Mononuclear cell (primary cell): ENCODE data around the gene PDZD11. TPM values are rescaled to one million over a fixed set of nuclear protein-coding genes. Genes with fewer than 3 reads are reported as not detected.
"Not testable (repeated sequence)": the region's sequence is repeated elsewhere in the genome, so short reads cannot be mapped to it uniquely, and the experiment has no call there.

Experiments
- H3K27me3 ChIP-seq: 2 replicates; pipeline ENCODE4 v1.6.0; 2011; ENCODE audit warnings: low read length, control low read depth; ENCODE audit not compliant: insufficient read depth
- H3K4me1 ChIP-seq: 2 replicates; pipeline ENCODE4 v1.5.1; 2011; ENCODE audit warnings: mild to moderate bottlenecking, low read length, control low read depth; ENCODE audit not compliant: insufficient read depth
- H3K4me3 ChIP-seq: 2 replicates; pipeline ENCODE4 v1.5.1; 2011; ENCODE audit warnings: mild to moderate bottlenecking, low read length, moderate library complexity
- H3K9me3 ChIP-seq: 2 replicates; pipeline ENCODE4 v1.5.1; 2011; ENCODE audit warnings: low read depth, mild to moderate bottlenecking, control low read depth, low read length
- total RNA-seq: library from RNA; depleted of rRNA; stranded (reverse); fragments of >200 nt; gene quantifications from one replicate; pipeline ENCODE4 v1.2.3, GENCODE V29; 2012

Gene PDZD11
- 4.4 TPM for total RNA-seq

DNA sequence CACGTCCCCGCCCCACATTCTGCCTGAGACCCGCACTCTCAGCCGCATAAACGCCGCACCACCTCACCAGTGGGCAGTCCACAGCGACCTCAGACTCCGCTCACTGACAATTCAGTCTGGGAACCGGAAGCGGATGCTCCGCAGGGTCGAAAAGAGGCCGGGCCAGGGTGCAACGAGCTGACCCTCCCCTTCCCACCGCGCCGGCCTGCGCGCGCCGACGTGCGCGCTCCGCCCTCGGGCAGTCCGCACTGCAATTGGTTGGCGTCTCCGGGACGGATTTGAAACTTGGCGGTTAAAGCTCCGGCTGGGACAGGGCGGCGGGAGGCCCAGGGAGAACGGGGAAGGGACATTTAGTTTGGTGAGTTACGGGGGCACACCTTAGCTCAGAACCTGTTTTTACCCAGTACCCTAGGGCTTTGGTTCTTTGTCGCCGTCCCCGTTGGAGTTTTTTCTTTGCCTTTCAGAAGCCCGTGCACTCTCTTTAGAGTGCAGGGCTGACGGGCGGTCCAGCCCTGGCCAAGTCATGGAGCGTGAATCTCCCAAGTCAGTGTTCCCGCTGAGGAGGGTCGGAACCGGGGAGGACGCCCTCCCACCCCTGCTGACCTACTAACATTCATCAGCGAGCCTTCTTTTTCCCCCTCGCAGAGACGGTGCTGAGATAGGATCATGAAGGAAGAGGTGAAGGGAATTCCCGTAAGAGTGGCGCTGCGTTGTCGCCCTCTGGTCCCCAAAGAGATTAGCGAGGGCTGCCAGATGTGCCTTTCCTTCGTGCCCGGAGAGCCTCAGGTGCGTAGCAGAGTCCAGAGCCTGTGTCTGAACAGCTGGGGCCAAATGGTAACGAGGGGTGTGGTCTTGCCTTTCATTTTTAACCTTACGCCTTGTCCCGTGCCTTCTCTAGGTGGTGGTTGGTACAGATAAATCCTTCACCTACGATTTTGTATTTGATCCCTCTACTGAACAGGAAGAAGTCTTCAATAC, at the start of gene PDZD11, which contains the start of gene KIF4A:
PDZD11 (minus strand) TSS at position 135 of the 978 bp plus-strand sequence. CDS start 586 bp downstream, outside the sequence.
KIF4A (plus strand) TSS at position 312 of the 978 bp plus-strand sequence; CDS start at position 667, 355 bp downstream.
- H3K4me3 ChIP-seq = peak within 1 kb of the TSS; percentile 58
- peaks cover 12% of the 10 kb centered on the region for H3K4me1 ChIP-seq
- no peaks in the 10 kb centered on the region for H3K27me3 ChIP-seq
- no peaks in the 10 kb centered on the region for H3K9me3 ChIP-seq

- Histone ChIP-seq H3K4me3 (no peak overlapping the region), H3K9me3 (no peaks in the 10 kb centered on the region), H3K27me3 (no peaks in the 10 kb centered on the region), H3K4me1 (no peaks in the 10 kb centered on the region)
Measured at GRCh38 chrX:70338290-70338689, 48.6 kb upstream of the PDZD11 start.

GRCh38 chrX:70336767-70337166, 47.0 kb upstream of the PDZD11 start:
- Histone ChIP-seq H3K9me3 (no peaks in the 10 kb centered on the region), H3K4me1 (no peaks in the 10 kb centered on the region)

DNA sequence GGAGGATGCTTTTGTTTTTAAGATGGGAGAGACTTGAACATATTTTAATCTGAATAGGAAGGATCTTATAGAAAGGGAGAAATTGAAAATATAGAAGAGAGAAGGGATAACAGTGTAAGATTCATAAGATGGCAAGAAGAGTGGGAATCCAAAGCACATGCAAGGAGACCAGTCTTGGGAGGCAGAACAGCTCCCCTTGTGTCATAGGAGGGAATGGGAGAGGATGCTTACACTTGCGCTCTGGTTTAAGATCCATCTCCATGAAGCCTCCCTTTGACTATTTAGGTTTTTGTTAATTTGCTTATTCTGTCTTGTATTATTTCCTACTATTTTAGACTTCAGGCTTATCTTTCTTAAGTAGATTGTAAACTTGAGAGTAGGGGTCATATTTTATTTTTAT, 42.9 kb upstream of the PDZD11 start:
- Histone ChIP-seq H3K9me3 (no peaks in the 10 kb centered on the region), H3K4me1 (no peaks in the 10 kb centered on the region), H3K27me3 (no peaks in the 10 kb centered on the region), H3K4me3 (no peak overlapping the region)

More at GRCh38 chrX:70336767-70337166, 47.0 kb upstream of the PDZD11 start:
- Histone ChIP-seq H3K4me3 (no peak overlapping the region), H3K27me3 (no peaks in the 10 kb centered on the region)

DNA sequence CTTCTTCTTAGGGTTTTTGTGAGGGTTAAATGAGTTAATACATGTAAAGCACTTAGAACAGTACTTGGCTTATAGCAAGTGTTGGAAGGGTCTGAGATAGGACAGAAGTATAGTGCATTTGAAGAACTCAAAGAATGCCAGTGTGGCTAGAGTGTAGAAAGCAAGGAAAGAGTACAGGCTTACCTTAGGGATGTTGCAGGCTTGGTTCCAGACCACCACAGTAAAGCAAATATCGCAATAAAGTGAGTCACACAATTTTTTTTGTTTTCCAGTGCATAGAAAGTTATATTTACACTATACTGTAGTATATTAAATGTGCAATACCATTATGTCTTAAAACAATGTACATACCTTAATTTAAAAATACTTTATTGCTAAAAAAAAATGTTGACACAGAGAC, 41.4 kb upstream of the PDZD11 start:
- Histone ChIP-seq H3K9me3 (no peaks in the 10 kb centered on the region), H3K27me3 (no peaks in the 10 kb centered on the region), H3K4me3 (no peak overlapping the region), H3K4me1 (no peaks in the 10 kb centered on the region)

- no peaks in the 10 kb centered on the region for H3K4me1 ChIP-seq
- no peaks in the 10 kb centered on the region for H3K9me3 ChIP-seq
- no peak overlapping the region for H3K4me3 ChIP-seq
- H3K27me3 ChIP-seq = no peaks in the 10 kb centered on the region
Measured at GRCh38 chrX:70324326-70324725, 34.6 kb upstream of the PDZD11 start.

DNA sequence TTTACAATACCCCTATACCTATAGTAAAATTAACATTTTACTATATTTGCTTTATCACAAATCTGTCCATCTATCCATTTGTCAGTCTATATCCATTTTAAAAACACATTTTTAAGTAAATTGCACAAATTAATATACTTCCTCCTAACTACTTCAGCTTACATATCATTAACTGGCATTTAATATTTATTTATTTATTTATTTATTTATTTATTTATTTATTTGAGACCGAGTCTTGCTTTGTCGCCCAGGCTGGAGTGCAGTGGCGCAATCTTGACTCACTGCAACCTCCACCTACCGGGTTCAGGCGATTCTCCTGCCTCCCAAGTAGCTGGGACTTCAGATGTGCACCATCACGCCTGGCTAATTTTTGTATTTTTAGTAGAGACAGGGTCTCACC, 33.9 kb upstream of the PDZD11 start:
- H3K4me3 ChIP-seq, H3K4me1 ChIP-seq, H3K9me3 ChIP-seq, H3K27me3 ChIP-seq: not testable (repeated sequence)

- Histone ChIP-seq H3K4me3 (no peak overlapping the region), H3K27me3 (no peaks in the 10 kb centered on the region), H3K9me3 (no peaks in the 10 kb centered on the region), H3K4me1 (no peaks in the 10 kb centered on the region)
Measured at GRCh38 chrX:70322784-70323183, 33.1 kb upstream of the PDZD11 start.

DNA sequence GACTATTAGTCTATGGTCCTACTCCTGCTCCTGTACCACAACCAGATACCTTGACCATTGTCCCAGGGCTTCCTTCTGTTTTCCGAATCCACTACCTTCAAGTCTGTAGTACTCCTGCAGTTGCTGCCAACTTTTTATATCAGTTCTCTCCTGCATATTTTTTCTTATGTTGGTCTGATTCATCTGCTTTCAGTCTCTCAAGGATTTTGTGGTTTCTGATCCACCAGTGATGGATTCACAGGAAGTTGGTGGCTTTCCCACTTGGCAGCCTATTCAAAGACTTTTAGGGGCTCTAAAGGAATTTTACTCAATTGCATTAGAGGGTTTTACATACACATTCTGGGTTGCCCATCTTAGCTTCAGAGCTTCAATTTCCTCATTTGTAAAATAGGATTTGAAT, 23.8 kb upstream of the PDZD11 start:
- H3K4me3 ChIP-seq = no peak overlapping the region
- H3K27me3 ChIP-seq = no peaks in the 10 kb centered on the region
- H3K9me3 ChIP-seq = no peaks in the 10 kb centered on the region
- no peaks in the 10 kb centered on the region for H3K4me1 ChIP-seq

GRCh38 chrX:70301716-70302115, 12.0 kb upstream of the PDZD11 start:
- Histone ChIP-seq H3K9me3 (no peaks in the 10 kb centered on the region), H3K27me3 (no peaks in the 10 kb centered on the region), H3K4me3 (no peak overlapping the region), H3K4me1 (no peaks in the 10 kb centered on the region)

DNA sequence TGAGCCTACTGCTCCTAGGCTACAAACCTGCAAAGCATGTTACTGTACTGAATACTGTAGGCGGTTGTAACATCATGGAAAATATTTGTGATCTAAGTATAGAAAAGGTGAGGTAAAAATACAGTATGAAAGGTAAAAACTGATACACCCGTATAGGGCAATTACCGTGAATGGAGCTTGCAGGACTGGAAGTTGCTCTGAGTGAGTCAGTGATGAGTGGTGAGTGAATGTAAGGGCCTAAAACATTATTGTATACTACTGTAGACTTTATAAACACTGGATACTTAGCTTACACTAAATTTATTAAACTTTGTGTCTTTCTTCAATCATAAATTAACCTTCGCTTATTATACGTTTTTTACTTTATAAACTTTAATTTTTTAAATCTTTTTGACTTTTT, 3.9 kb upstream of the PDZD11 start:
- no peak overlapping the region for H3K4me3 ChIP-seq
- no peaks in the 10 kb centered on the region for H3K27me3 ChIP-seq
- H3K4me1 ChIP-seq = peaks cover 12% of the 10 kb centered on the region
- no peaks in the 10 kb centered on the region for H3K9me3 ChIP-seq

DNA sequence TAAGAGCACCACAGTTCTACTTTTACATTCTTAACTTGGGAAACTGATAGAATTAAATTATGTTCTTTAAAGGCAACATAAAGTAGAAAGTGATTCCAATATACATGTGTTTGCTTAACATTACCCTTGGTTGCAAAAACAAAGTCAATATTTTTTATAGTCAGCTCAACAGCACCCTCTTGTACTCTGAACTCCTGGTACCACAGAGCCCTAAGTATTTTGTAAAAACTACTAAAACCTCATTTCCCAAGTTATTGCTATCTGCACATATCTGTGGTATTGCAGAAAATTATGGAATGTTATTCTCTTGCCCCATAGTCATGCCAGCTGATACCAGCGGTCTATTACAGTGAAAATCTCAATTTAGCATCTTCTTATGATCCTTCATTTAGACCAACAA, 3.1 kb upstream of the PDZD11 start:
- Histone ChIP-seq H3K9me3 (no peaks in the 10 kb centered on the region), H3K4me3 (no peak overlapping the region), H3K27me3 (no peaks in the 10 kb centered on the region), H3K4me1 (peaks cover 12% of the 10 kb centered on the region)

- peaks cover 12% of the 10 kb centered on the region for H3K4me1 ChIP-seq
- H3K9me3 ChIP-seq = no peaks in the 10 kb centered on the region
- H3K27me3 ChIP-seq = no peaks in the 10 kb centered on the region
- peak overlapping the region; percentile 58 for H3K4me3 ChIP-seq
Measured at GRCh38 chrX:70289168-70289792, 447 bp downstream of the PDZD11 start.

DNA sequence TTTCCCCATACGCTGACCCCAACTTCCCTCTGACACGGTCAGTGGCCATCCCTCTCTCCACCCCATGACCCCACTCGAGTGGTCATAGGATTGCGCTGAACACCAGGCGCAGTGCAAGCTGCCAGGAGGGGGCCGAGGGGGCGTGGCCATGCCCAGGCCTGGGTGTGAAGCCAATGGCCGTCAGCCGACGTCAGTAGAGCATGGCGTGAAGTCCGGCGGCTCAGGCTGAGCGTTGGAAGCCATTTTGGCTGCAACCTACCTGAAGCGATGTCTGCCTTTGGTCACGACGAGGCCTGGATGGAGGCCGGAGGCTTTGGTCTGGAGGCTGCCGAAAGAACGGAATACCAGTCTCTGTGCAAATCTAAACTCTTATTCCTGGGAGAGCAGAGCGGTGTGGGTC, 7.8 kb downstream of the PDZD11 start, which contains the start of gene RAB41:
RAB41 (plus strand) TSS at position 222 of the 400 bp plus-strand sequence; CDS start at position 268, 46 bp downstream.
- Histone ChIP-seq H3K9me3 (no peaks in the 10 kb centered on the region), H3K4me1 (no peaks in the 10 kb centered on the region), H3K27me3 (no peaks in the 10 kb centered on the region), H3K4me3 (no peak within 1 kb of the TSS)

DNA sequence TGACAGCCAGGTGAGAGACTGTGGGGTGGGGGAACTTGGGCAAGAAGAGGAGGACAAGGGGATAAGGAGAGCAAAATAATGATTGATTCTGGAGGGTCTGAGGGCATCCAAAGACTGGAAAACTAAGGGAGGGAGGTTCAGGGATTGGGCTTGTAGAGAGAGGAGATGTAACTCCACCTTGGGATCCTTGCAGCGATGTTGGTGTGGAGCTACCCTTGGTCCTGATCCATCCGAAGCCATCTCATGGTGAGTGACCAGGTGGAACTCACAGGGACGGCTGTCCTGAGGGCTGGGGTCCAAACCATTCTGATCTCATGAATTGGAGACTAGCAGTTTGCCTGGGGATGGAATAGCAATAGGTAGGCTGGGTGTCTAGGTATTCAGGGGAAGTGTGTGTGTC, 9.2 kb downstream of the PDZD11 start:
- H3K27me3 ChIP-seq = no peaks in the 10 kb centered on the region
- no peak overlapping the region for H3K4me3 ChIP-seq
- no peaks in the 10 kb centered on the region for H3K4me1 ChIP-seq
- no peaks in the 10 kb centered on the region for H3K9me3 ChIP-seq
